Measurements from ENCODE around the gene MTCL1.

The MTCL1 gene

DNA sequence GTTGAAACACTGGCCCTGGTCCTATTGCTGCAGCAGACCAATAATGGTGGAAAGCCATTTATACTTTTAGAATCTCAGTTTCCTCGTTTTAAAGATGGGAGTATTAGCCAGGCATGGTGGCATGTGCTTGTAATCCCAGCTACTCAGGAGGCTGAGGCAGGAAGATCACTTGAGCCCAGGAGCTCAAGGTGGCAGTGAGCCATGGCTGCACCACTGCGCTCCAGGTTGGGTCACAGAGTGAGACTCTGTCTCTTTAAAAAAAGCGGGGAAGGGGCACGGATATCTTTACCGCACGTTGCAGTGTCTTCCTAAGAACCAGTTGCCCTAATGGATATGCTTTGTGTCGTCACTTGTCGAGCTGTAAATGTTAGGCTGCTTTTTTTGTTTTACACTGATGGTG is 8.3 kb downstream of the MTCL1 start:
- no peak for DNase-seq (ENCODE audit: low spot score)

DNA sequence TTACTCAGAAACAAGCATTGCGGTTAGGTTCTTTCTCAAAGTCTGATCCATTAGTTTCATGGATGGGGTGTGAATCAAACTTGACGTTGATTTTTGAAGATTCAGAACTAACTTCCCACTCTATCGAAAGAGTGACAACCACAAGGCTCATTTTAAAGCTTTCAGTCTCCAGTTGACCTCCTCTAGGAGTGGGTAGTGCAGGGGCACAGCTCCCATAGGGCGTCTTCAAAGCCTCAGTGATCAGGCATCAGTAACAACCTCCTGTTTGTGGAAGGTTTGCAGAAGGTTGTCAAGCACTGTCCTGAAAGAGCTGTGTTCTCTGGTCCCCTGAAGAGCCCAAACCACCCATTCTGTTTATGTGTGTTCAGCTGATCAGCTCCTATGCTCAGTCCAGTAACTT is 10.2 kb downstream of the MTCL1 start:
- no peak for DNase-seq (ENCODE audit: low spot score)

DNA sequence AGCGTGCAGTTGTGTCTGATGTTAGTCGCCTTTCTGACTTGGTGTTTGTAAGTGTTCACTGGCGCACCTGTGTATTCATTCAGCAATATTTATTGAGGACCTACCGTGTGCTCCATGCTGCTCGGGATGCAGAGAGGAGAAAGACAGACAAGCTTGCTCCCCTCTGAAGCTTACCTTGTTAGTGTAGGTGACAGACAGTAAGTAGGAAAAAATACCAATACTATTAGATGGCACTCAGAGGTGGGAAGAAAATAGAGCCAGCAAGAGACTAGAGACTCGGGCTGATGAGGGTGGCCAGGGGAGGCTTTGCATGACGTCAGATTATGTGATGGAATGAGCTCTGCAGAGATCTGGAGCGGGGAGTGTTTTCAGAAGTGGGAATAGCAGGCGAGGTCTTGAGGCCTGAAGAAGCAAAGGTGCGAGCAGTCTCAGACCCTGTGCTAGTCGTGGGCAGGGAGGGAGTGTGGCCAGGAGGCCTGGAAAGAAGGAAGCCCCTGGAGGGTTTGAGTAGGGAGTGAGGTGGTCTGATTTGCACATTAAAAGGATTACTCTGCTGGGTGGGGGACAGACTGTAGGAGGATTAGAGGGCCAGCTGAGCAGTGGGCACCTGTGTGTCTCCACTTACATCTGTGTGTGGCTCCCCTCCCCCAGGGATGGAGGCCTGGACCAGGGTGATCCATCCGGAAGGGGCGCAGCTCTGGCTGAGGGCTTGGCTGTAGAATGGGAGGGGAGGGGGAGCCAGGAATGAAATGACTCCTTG is 11.8 kb downstream of the MTCL1 start:
- DNase-seq (ENCODE audit: low spot score), result no peak

DNA sequence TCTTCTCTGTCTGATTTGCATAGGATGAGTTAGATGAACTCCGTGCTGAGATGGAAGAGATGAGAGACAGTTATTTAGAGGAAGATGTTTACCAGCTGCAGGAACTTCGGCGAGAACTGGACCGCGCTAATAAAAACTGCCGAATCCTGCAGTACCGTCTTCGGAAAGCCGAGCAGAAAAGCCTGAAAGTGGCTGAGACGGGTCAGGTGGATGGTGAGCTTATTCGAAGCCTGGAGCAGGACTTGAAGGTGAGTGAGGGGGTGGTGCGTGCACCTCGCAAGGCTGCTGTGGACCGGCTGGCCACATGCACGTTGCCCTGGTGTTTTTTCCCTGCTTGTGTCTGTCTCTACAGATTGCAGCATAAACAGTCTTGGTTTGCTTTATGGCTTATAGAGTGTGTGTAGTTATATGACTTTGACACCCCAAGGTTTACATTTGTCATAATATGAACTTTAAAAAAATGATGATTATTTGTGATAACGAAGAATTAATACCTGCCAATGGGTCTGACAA is 13.1 kb downstream of the MTCL1 start:
- no peak for DNase-seq (ENCODE audit: low spot score)

DNA sequence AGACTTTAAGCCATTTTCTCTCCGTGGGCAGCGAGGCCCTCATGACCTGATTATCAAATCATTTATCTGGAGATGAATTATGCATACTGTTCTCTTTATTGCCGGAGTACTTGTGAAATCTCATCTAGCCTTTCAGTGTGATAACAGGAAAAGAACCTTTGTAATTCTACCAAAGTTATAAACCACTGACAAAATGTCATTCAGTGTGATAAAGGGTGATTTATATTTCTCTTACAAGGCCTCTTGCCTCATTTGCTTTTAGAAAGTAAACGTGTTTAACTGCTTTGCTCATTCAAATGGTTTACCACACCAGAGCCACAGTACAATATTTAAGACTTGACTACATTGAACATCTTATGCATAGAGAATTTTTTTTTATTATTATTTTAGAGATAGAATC is 13.8 kb downstream of the MTCL1 start:
- DNase-seq (ENCODE audit: low spot score), result no peak

DNA sequence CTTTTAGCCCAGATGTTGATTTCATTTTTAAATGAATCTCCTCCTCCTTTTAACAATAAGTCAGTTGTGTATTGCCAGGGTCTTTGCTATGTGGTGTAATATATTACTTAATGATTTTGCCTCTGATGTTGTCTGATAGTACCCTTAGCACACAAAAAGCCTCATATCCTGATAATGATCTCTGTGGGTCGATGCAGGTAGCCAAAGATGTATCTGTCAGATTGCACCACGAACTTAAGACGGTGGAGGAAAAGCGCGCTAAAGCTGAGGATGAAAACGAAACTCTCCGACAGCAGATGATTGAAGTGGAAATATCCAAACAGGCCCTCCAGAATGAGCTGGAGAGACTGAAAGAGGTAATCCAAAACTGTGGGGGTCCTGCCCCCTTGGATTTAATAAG is 14.8 kb downstream of the MTCL1 start:
- no peak for DNase-seq (ENCODE audit: low spot score)

DNA sequence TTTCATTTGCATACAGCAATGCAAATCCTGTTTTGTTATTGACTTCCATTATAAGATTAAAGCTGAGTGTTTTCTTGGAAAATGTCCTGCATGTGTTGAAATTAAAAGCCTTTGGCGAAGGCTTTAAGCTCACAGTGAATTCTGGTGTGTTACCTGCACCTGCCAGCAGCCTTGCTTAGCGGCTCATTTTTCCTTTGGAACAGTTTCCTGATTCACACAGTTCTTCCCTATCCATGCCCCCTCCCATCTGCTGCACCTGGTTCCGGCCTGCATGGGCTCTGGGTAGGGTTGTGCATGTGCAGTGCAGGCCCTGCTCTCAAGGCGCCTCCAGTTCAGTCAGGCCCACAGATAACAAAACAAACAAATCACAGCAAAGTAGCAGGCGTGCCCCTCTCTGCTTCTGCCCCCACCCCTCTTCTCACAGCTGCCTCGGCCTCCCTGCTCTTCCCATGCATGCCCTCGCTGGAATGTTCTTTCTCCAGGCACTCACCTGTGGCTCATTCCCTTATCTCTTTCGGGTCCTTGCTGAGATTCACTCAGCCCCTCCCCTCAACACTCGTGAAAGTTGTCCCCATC is 15.8 kb downstream of the MTCL1 start:
- DNase-seq (ENCODE audit: low spot score), result no peak

DNA sequence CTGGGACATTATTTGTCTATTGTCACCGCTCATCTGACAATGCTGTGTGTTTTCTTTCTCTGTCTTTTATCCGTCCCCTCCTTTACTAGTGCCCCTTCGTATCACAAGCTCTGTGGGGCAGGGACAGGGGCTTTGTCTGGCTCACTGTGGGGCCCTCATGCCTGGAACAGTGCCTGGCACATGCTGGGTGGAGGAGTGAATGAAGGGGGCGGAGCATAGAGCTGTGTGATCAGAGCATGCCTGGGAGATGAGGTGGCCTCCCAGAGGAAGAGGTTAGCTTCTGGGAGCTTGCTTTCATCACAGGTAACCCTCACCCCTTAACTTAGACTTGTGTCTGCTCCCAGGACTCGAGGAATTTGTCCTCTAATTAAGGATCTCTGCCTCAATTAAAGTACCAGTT is 16.4 kb downstream of the MTCL1 start:
- no peak for DNase-seq (ENCODE audit: low spot score)

DNA sequence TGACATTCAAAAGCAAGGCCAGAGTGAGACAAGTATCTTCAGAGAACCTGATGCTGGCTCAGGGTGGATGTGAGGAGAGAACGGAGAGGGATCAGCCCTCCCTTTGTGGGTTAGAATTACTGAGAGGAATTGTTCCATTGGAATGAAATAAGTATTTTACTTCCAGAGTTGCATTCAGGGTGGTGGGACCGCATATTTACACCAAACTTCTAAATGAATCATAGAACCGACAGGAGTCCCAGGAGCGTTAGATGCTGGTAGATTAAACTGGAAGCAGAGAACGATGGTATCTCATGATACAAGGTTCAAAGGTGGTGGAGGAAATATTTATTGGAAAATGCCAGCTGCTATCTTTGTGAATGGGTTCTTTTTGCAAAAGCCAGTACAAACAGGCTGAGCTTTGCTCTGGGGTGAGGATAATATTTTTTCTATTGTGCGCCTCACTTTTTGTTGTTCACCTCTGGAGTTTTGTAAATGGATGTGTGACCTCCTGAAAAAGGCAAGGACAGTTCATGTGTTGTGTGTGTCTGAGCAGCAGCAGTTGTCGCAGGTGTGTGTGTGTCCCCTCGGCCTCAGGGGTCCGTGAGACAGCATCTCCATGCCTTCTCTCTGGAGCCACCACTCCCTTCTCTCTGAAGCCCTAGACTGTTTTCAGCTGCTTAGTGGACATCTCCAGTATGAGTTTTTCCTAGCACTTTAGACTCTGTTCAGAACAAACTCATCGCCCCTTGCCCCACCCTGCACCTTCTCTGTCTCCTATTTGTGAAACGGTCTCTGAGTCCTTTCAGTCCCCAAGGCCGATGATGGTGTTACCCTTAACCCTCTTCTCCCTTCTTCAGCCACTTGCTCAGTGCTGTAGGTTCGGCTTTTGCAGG is 17.8 kb downstream of the MTCL1 start:
- DNase-seq (ENCODE audit: low spot score), result no peak

DNA sequence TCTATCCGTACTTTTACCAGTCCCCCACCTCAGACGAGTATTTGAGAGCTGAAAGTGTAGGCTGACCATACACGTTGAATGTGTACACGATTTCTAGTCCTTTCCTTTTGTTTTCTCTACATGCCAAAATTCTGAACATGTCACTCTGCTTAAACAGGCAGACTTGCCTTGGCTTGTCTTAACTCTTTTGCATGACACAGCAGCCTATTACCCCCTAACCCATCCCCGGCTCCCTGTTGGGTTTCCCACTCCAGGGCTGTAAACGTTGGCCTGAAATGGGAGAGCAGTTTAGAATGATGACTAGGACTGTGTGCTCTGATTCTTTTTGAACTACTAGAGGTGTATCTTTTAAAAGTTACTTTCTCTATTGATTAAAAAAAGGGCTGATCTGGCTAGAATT is 19.1 kb downstream of the MTCL1 start:
- DNase-seq (ENCODE audit: low spot score), result no peak

DNA sequence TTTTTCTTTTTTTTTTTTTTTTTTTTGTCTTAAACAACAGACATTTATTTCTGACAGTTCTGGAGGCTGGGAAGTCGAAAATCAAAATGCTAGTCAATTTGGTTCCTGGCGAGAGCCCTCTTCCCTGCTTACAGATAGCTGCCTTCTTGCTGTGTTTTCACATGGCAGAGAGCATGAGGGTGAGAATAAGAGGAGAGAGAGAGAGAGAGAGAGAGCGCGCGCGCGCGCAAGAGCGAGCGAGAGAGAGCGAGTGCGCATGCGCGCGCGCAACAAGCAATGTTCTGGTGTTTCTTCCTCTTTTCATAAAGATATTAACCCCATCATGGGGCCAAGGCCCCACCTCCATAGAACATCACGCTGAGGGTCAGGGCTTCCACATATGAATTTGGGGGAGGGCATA is 20.9 kb downstream of the MTCL1 start:
- no peak for DNase-seq (ENCODE audit: low spot score)

DNA sequence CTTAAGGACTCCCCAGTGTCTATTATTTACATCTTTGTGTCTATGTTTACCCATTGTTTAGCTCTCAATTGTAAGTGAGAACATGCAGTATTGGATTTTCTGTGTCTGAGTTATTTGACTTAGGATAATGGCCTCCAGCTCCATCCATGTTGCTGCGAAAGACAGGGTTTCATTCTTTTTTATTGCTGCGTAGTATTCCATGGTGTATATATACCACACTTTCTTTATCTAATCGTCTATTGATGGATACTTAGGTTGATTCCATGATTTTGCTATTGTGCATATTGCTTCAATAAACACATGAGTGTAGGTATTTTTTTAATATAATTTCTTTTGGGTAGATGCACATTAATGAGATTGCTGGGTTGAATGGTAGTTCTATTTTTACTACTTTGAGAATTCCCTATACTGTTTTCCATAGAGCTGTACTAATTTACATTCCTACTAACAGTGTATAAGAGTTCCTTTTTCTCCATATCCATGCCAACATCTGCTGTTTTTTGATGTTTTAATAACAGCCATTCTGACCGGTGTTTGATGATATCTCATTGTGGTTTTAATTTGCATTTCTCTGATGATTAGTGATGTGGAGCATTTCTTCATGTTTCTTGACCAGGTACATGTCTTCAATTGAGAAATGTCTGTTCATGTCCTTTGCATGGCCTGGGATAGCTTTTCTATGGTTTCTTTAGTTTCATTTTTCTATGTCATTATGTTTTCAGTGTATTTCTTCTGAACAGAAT is 21.8 kb downstream of the MTCL1 start:
- no peak for DNase-seq (ENCODE audit: low spot score)

DNA sequence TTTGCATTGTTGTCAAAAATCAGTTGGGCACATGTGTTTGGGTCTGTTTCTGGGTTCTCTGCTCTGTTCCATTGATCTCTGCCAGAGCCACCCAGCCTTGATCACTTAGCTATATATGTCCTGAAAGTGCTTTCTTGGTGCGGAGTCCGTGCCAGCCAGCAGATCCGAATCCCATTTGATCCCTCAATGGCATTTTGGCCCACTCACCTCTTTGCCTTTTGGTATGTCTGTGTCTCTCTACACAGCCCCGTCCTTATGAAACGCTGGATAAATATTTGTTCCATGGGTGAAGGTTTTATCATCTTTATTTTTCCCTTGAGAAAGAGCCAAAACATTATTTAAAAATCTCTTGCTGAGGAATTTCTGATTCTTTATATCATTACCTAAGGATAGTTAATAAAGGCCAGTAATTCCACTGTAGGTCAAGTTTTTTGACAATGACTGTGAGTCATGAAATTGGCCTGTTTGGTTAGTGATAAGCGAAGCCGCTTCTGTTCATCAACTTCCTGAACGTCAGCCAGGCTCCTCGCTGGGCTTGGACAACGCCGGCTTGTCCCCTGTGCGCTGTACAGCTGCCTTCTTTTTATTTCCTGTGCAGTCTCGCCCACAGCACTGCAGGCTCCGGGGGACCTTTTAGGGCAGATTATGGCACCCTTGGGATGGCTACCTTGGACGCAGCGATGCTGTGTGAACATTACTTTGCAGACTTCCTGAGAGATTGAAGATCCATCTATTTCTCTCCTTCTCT is 24.9 kb downstream of the MTCL1 start:
- no peak for DNase-seq (ENCODE audit: low spot score)

DNA sequence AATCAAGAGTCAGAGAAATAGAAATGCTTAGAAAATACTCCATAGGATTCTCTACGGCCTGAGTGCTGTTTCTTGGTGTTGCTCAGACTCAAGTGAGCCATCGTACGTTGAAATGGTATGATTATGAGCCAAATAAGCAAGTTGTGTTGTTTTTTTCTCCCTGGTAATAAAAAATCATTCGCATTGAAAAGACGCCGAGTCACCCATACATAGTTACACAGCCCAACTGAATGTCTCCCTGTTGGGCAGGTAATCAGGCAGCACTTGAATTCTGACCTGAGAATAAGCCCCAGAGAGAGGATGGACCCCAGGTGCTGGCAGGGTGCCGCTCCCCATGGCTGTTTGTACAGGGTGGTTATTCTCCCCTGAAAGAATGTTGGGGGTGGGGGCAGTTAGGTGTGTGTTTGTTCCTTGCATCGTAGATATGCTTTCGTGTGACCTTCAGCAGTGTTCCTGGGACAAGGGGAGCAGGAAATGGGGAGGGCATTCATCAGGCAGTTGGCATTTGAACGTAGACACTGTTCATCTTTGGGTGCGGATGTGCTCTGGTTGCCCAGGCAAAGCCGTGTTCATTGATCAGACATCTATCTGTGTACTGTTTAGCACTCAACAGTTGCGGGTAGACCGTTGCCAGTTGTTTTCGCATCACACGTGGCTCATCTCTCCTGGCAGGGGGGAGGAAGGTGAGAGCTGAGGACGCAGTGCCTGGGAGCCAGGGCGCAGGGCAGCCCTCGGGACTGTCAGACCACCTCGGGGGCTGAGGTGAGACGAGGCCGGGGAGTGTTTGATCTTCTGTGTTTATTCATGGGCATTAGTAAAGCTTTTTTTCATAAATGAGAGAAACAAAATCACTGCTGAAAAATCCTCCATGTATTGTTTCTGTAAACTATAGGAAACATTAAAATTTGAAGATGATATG is 27.3 kb downstream of the MTCL1 start:
- no peak for DNase-seq (ENCODE audit: low spot score)

DNA sequence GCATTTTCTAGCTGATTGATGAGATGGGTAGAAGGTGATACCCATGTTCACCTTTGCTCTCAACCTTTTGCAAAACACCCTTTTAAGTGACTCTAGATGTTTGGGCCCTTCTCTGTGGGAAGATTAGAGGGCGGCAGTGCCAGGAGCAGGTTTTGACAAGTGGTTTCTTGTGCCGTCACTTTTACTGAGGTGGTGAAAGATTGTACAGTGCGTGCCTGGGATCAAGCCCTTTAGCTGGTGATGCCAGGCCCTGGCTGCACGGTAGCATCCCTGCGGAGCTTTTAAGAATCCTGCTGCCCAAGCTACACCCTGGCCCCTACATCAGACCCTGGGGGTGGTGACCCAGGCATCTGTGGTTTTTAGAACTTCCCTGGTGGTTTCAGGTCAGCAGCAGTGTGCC is 29.1 kb downstream of the MTCL1 start:
- no peak for DNase-seq (ENCODE audit: low spot score)

DNA sequence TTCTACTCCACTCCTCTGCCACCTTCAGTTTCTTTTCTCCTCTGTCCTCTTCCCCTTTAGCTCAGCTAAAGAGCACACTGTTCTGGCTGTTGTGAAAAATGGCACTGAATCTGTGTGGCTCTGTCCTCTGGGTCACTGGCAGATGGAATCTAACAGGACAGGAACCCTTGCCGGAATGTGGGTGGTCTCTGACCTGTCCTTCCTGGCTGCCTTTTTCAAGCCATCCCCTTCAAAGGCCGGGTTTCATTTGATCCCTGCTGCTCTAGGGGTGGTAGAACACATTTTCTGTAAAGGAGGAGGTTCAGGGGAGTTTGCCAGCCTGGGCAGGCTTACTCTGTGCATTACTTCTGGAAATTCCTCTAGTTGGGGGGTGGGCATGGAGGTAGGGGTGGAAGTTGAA is 29.9 kb downstream of the MTCL1 start:
- DNase-seq (ENCODE audit: low spot score), result no peak

DNA sequence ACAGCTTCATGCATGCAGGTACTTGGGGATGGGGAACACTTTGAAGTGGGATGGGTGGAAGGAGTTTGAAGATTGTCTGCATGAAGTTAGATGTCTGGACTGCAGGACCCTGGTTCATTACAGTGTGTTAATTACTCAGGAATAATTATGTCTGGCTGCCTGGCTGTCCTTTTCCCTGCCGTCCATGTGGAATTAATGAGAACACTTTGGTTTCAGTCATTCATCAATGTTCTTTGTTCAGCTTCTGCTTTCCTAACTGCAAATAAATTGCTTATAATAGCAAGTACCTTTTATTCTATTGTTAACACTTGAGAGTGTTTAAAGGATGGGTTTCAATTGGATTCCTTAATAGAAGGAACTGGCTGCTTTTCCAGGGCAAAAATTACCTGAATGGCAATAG is 35.8 kb downstream of the MTCL1 start:
- DNase-seq (ENCODE audit: low spot score), result no peak

DNA sequence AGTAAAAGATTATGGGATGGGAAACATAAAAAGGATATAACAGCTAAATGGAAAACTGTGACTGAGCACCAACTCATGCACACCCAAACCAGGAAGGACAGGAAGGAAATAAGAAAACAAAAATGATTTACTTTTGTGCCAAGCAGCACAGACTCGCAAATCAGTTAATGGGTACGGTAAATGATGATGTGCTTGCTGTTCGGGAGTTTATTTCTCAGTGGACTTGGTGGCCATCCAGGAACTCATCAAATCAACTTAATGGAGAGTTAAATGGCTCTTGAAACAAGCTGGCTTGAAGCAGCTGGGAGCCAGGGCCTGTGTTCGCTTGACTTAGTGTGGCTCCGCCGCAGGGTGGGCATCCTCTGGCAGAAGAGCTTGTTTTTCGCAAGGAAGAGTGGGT is 36.2 kb downstream of the MTCL1 start:
- no peak for DNase-seq (ENCODE audit: low spot score)

DNA sequence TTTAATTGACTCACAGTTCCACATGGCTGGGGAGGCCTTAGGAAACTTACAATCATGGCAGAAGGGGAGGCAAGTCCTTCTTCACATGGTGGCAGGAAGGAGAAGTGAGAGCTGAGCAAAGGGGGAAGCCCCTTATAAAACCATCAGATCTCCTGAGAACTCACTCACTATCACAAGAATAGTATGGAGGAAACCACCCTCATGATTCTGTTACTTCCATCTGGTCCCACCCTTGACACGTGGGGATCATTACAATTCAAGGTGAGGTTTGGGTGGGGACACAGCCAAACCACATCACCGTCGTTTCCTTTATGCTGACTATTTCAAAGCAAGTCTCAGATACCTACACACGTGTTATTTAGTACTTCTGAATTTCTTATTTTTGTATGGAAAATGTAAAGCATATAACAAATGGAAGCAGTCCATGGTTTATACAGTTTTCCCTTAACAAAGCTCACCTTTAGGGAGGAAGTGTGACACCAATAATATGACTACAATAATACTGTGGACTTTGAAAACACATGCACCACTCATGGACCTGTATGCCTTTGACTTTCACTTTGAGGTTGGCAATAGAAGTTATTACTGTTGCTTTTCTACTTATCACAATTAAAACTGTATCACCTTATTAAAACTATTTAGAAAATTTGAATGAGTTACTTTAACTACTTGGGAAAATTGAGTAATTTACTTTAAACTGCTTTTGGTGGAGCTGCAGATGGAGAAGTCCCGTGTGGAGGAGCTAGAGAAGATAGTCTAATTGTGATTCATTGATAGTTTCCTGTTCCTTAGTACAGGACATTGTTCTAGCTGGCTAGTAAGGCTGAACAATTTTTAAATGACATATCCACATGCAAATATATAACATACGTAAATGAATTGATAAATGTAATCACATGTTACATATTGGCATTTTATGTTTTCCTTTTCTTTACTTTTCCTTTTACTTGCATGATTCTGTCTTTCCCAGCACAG is 37.3 kb downstream of the MTCL1 start:
- DNase-seq (ENCODE audit: low spot score), result no peak

Data from globus pallidus (tissue), 1 donor.